ENCODE data around the gene SFN. TPM values are rescaled to one million over a fixed set of nuclear protein-coding genes. Genes with fewer than 3 reads are reported as not detected.

The SFN gene
- total and polyA plus RNA-seq, 2 of the 13 experiments (the other 11 are each of a cell fraction or from before 2014, with no cell fraction given), result 4.3 to 5.6 TPM

GRCh38 chr1:26889551-26890466 lies 26.9 kb downstream of the SFN start, which contains the start of gene GPN2 (continued):
- no peak; the same call in 1 of the 2 replicates for TF ChIP-seq ZFP37 (CRISPR knock-in tag; IDR thresholded peaks at IDR 0.05; ENCODE audit: borderline replicate concordance)
- TF ChIP-seq PCBP1 (IDR thresholded peaks at IDR 0.05; ENCODE audit: borderline replicate concordance, low read depth, low read length), result no peak
- 0 out of 2 replicates have a peak, but pooled peaks have one; percentile 15 for TF ChIP-seq HNF4A (CRISPR knock-in tag; IDR thresholded peaks at IDR 0.05)
- TF ChIP-seq SP4 (CRISPR knock-in tag; IDR thresholded peaks at IDR 0.05), result peak; percentile 60; the same call in 1 of the 2 replicates
- TF ChIP-seq ZNF260 (CRISPR knock-in tag; IDR thresholded peaks at IDR 0.05; ENCODE audit: borderline replicate concordance, low read depth), result no peak
- TF ChIP-seq TEAD2 (CRISPR knock-in tag; IDR thresholded peaks at IDR 0.05), result no peak
- TF ChIP-seq, protein P1, sequence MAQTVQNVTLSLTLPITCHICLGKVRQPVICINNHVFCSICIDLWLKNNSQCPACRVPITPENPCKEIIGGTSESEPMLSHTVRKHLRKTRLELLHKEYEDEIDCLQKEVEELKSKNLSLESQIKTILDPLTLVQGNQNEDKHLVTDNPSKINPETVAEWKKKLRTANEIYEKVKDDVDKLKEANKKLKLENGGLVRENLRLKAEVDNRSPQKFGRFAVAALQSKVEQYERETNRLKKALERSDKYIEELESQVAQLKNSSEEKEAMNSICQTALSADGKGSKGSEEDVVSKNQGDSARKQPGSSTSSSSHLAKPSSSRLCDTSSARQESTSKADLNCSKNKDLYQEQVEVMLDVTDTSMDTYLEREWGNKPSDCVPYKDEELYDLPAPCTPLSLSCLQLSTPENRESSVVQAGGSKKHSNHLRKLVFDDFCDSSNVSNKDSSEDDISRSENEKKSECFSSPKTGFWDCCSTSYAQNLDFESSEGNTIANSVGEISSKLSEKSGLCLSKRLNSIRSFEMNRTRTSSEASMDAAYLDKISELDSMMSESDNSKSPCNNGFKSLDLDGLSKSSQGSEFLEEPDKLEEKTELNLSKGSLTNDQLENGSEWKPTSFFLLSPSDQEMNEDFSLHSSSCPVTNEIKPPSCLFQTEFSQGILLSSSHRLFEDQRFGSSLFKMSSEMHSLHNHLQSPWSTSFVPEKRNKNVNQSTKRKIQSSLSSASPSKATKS (CRISPR knock-in tag; IDR thresholded peaks at IDR 0.05), result no peak; the same call in 1 of the 2 replicates
- TF ChIP-seq ZBTB49 (CRISPR knock-in tag; IDR thresholded peaks at IDR 0.05; ENCODE audit: borderline replicate concordance), result 0 out of 2 replicates have a peak, but pooled peaks have one; percentile 41
- TF ChIP-seq CREB3 (CRISPR knock-in tag; IDR thresholded peaks at IDR 0.05), result 0 out of 2 replicates have a peak, but pooled peaks have one; percentile 43
- peak; percentile 79; the same call in 1 of the 2 replicates for TF ChIP-seq ZNF704 (CRISPR knock-in tag; IDR thresholded peaks at IDR 0.05; ENCODE audit: borderline replicate concordance)
- TF ChIP-seq NPAS2 (CRISPR knock-in tag; IDR thresholded peaks at IDR 0.05; ENCODE audit: borderline replicate concordance), result no peak
- TF ChIP-seq FOXA1 (IDR thresholded peaks at IDR 0.05), result no peak
- TF ChIP-seq FOXA1 (CRISPR knock-in tag; IDR thresholded peaks at IDR 0.05), result no peak
- peak; percentile 73; the same call in 1 of the 2 replicates for TF ChIP-seq MTA1 (CRISPR knock-in tag; IDR thresholded peaks at IDR 0.05; ENCODE audit: borderline replicate concordance)
- peak; percentile 83 for TF ChIP-seq ZNF616 (CRISPR knock-in tag; IDR thresholded peaks at IDR 0.05; ENCODE audit: low read depth)
- 0 out of 2 replicates have a peak, but pooled peaks have one; percentile 30 for TF ChIP-seq MTA3 (CRISPR knock-in tag; IDR thresholded peaks at IDR 0.05)
- 0 out of 2 replicates have a peak, but pooled peaks have one; percentile 4 for TF ChIP-seq ZNF281 (CRISPR knock-in tag; IDR thresholded peaks at IDR 0.05; ENCODE audit: borderline replicate concordance)
- no peak; the same call in 1 of the 2 replicates for TF ChIP-seq CBX5 (CRISPR knock-in tag; IDR thresholded peaks at IDR 0.05; ENCODE audit: borderline replicate concordance)

All from HepG2 (cell line).